GM12872 (cell line): ENCODE data around the gene CD300LG.

Source experiments
- TF ChIP-seq, protein P1 (sequence below): IDR thresholded peaks from 3 replicates; pipeline ENCODE4 v1.5.1; 2011; ENCODE audit warnings: low read depth, mild to moderate bottlenecking, low read length, moderate library complexity; ENCODE audit not compliant: insufficient read depth

The CD300LG gene

DNA sequence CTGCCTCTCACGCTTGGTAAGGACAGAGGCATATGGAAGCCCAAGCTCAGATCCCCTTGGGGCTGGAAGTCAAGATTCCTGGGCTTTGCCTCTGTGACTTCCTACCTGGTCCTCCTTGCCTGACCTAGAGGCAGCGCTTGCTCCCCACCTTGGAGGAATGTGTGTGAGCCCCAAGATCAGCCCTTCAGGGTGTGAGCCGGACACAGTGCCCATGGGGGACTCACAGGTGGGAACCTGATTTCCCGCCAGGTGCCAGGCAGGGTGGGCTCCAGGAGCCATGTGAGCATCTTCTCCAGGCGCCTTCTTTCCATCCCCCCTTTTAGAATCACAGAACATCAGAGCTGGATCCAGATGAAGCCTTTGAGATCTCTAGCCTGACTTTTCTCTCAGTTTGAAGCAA lies 10.2 kb downstream of the CD300LG start:
- TF ChIP-seq, protein P1, sequence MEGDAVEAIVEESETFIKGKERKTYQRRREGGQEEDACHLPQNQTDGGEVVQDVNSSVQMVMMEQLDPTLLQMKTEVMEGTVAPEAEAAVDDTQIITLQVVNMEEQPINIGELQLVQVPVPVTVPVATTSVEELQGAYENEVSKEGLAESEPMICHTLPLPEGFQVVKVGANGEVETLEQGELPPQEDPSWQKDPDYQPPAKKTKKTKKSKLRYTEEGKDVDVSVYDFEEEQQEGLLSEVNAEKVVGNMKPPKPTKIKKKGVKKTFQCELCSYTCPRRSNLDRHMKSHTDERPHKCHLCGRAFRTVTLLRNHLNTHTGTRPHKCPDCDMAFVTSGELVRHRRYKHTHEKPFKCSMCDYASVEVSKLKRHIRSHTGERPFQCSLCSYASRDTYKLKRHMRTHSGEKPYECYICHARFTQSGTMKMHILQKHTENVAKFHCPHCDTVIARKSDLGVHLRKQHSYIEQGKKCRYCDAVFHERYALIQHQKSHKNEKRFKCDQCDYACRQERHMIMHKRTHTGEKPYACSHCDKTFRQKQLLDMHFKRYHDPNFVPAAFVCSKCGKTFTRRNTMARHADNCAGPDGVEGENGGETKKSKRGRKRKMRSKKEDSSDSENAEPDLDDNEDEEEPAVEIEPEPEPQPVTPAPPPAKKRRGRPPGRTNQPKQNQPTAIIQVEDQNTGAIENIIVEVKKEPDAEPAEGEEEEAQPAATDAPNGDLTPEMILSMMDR = no peak

DNA sequence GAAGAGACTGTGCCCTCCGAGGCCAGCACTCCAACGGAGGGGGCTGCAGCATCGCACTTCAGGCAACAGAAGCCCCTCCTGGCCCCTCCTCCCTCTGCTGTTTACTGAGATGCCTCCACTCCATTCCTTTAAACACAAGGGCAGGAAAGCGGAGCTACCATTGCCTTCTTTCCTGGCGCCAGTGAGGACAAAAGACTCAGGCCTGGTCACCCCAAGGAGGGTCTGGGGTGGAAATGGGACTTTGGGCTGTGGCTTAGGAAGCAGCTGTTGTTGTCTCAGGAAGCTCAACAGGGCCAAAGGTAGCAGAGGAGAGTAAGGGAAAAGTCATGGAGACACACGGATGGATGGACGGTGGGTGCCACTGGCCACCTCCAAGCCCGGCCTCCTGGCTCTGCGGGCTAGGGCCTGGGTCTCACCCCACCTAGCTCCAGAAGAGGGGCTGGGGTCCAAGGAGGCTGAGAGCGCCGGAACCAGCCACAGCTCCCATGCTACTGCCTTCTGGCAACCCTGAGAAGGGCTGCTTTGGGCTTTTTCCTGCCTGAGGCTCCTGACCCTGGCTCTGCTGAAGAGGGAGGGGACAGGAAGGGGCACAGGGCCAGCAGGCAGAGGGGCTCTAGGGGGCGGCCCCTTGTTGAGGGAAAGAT lies 11.1 kb downstream of the CD300LG start:
- TF ChIP-seq, protein P1 = no peak

DNA sequence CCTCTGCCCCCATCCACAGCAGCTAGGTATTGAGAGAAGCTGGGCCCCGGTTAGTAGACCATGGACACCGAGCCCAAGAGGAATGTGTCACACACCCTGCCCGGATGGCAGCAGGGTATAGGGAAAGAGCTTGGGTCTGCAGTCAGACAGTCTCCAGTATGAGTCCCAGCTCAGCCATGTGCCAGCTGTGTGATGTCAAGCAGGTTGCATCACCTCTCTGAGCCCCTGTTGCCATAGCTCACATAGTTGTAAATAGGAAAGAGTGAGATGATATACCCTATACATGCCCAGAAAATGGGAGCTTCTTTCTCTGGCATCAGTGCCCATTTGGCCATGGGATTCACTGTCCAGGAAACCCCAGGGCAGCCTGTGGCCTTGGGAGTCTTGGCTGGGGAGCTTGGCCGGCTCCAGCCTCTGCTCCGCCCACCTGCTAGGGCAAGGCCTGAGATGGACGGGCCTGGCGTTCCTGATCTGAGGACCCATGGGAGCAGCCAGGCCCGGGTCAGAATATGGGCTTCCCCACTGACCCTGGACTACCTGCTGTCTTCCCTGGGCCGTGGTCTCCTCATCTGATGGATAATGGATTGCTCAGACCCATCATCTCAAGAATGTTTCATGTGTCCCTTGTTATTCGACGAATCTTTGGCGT lies 13.2 kb downstream of the CD300LG start:
- TF ChIP-seq, protein P1 = no peak

DNA sequence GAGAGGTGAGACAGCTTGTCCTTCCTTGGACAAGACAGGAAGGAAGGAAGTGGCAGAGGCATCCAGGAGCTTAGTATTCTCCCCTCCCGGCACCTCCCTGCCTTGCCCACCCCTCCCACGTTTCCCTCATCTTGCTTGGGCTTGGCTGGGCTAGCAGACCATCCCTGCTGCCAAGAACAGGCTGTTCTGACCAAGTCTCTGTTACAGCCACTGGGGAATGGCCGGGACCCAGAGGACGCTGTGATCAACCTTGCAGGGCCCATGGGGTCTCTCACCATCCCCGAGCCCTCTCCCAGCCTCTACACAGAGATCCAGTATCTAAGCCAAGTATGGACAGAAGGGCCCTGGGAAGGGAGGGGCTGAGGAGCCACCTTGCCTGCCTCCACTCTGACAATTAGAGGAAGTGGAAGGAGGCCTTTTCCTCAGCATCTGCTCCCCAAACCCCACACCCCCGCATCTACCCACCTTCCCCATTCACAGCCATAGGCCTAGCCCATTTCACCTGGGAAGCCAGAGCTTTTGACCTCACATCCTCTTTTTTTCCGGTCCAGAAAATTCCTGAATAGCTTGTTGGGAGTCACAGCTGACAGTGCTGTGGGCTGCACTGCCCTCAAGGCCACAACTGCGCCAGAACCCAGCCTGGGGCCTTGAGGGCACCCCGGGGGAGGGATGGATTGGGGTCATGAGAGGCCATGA lies 14.1 kb downstream of the CD300LG start:
- TF ChIP-seq, protein P1 = no peak

DNA sequence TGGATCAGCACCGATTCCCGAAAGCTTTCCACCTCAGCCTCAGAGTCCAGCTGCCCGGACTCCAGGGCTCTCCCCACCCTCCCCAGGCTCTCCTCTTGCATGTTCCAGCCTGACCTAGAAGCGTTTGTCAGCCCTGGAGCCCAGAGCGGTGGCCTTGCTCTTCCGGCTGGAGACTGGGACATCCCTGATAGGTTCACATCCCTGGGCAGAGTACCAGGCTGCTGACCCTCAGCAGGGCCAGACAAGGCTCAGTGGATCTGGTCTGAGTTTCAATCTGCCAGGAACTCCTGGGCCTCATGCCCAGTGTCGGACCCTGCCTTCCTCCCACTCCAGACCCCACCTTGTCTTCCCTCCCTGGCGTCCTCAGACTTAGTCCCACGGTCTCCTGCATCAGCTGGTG lies 15.0 kb downstream of the CD300LG start:
- TF ChIP-seq, protein P1 = no peak

DNA sequence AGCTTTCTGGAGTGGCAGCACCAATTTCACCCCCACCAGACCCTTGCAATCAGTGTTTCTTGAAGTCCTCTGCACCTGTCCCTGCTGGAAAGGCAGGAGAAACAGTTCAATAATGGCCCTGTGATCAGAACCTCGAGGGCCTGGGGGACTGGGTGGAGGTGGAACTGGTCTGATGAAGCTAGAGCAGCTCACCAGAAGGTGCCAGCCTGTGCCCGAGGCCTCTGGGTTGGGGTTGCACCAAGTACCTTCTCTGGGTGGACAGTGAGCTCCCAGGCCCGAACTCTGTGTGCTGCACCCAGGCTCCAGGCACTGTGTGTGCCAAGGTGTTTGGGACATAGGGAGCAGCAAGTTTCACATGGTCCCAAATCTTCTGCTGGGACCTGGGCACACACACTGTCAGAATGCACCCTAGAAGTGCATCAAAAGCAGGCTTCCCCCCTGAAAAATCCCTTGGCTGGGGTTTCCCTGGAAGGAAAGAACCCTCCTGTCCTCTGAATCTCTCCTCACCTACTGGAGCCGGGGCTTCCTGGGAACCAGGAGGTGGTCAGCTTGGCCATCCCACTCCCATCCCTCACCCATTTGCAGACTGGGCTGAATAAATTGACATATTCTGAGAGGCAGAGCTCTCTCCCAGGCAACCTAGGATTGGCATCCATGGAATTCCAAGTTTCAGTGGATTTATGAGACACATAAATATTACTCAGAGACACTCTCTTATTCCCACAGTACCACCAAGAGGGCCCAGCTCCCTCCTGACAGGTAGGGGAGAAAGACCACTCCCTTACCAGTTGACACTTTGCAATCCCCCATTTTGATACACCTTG lies 17.4 kb downstream of the CD300LG start:
- TF ChIP-seq, protein P1 = no peak
